ENCODE results near the gene GJD4.

GJD4 gene

DNA sequence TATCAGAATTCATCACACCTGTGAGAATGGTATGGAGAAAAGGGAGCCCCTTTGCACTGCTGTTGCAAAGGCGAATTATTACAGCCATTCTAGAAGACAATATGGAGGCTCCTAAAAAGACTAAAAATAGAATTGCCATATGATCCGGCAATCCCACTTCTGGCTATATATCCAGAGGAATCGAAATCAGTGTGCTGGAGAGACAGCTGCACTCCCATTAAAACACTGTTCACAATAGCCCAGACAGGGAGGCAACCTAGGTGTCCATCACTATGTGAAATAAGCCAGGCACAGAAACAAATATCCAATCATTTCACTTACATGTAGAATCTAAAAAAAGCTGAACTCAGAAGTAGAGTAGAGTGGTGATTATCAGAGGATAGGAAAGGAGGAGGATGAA, 26.0 kb upstream of the GJD4 start:
- DNase-seq (ENCODE audit: low read depth), result no peak

DNA sequence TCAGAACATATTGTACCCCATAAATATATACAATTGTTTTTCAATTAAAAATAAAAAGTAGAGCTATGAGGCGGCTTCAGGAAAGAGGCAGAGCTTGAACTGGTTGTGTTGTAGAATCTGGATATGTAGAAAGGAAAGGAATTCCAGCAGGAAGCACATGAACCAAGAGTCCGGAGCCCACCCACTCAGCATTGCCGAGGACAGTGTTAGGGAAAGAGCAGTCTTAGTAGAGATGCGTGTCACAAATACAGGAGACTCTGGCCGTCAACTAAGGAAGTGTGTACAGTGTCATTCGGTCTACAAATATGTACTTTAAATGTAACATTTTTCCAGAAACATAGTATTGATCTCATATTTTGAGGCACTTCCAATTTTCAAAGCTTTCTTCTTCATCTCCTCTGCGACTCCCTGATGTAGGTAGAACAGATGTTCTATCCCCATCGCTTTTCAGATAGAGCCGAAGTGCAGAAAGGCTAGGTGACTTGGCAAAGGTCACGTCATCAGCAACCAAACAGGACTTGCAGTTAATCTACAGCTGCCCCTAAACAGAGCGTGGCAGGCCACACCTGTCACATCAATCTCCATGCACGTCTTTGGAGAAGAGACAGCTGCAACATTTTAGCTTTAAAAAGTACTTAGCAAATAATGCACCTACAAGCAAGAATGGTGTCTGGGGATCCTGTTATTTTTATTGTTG, 25.3 kb upstream of the GJD4 start:
- DNase-seq (ENCODE audit: low read depth), result no peak

DNA sequence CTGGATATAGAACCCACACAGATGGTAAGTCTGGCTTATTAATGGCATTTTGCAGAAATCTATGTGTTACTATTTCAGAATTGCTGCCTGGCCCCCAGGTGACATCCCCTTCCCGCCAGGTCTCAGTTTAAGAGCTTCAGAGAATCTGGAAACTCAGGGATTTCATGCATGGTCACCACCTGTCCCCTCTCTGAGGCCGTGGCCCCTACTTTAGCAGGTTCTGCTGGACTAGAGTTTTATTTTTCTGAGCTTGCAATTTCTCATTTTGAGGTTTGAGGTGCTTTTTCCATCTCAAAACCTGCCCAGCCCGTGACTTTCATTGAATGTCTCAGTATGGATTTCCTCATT, 24.7 kb upstream of the GJD4 start:
- DNase-seq (ENCODE audit: low read depth), result no peak

DNA sequence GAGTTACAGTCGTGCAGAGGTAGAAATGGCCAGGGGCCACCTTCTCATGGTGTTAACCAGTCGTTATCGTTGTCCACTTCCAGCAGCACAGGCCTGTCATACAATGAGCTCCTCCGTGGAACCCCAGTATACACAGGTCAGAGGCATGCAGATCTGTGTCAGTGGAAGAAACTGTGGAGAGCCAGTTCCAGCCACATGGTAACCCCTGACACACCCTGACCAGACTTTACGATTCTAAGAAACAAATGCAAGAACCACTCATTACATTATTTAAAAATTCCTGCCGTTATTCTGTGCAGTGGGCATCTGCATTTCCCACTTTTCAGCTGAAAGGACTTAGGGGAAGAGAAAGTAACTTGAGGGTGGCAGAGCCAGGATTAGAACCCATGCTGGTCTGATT, 23.5 kb upstream of the GJD4 start:
- DNase-seq (ENCODE audit: low read depth), result no peak

DNA sequence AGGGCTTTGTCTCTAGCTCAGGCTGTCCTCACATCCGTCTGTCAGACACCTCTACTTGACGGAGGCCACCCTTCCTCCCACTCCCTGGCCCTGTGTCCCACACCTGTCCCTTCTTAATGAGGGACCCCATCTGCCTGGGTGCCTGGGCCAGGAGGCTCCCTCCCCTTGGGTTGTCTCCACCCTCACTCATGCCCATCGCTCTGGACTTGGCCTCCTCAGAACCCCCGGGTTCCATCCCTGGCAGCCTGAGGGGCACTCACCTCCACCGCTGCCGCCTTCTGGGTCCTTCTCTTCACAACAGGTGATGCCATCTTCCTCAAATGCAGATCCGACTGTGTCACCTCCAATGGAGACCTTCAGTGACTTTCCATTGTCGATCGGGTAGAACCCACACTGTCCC, 20.2 kb upstream of the GJD4 start:
- no peak for DNase-seq (ENCODE audit: low read depth)

DNA sequence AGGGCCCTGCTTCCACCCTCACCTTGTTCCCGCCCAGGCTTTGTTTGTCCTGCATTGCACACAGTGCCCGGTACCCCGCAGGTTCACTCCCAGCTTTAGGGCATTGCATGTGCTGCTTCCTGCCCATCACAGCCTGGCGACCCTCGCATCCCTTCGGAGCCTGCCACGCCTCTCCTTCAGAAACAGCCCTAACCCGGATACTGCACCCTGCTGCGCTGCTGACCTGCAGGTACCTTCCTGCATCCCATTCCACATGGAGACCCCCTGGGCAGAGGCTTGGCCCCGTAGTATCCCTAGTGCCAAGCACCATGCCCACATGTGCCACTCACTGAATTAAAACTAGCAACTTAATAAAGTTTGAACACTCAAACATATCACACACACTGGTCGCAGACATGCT, 19.8 kb upstream of the GJD4 start:
- DNase-seq (ENCODE audit: low read depth), result no peak

DNA sequence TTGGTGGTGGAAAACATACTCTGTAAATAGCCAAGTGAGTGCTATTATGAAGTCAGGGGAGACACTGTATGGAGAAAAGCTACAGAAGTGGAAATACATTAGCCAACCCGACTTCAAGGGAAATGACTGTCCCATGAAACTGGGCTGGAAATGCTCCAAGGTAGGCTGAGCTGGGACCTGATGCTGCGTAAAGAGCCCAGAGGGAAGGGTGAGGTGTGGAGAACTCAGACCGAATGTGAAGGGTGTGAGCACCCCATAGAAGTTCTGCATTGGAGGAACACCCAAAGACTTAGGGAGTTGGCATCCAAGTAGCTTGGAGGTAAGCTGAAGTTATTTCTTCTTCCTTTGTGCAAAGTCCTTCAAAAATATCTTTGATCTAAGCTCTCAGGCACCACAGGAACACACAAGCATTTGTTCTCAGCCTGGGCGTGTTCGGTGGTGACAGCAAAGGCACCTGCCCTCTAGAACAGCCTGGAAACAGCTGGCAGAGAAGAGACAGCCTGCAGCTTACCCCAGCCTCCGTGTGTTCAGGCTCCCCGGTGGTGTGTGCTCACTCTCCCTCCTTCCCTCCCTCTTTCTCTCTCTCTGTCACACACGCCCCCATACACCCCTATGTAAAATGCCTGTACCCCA, 19.1 kb upstream of the GJD4 start:
- no peak for DNase-seq (ENCODE audit: low read depth)

DNA sequence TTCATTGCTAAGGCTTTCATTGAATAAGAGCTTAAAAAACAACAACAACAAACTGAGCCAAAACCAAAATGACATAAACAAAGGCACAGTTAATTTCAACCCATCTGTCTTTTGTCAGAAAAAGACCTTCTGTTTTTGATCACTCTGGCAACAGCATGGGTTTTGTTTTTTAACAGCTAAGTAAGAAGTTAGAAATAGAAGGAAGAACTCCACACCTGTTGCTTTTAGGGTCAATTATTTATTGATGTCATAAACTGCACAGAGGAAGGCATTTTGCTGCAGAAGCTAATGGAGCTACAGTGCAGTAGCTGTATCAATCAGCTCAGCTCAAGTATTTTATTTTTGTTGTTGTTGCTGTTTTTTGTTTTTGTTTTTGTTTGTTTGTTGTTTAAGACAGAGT, 16.3 kb upstream of the GJD4 start:
- DNase-seq (ENCODE audit: low read depth), result no peak

DNA sequence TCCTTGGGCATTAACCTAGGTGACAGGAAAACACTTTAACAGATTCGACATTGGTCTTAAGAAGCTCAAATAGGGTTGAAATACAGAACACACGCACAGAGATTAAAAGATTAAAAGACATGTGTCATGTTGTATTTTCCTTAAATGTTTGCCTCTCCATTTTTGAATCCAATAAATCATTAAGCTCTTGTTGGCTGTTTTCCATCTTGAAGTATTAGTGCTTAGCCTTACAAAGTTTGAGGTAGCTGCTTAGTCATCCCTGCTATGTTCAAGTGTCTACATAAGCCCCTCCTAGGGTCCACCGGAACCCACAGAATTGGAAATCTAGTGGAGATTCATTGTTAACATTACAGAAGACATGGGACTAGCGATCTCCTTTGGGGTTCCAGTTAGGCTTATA, 12.7 kb upstream of the GJD4 start:
- DNase-seq (ENCODE audit: low read depth), result no peak

DNA sequence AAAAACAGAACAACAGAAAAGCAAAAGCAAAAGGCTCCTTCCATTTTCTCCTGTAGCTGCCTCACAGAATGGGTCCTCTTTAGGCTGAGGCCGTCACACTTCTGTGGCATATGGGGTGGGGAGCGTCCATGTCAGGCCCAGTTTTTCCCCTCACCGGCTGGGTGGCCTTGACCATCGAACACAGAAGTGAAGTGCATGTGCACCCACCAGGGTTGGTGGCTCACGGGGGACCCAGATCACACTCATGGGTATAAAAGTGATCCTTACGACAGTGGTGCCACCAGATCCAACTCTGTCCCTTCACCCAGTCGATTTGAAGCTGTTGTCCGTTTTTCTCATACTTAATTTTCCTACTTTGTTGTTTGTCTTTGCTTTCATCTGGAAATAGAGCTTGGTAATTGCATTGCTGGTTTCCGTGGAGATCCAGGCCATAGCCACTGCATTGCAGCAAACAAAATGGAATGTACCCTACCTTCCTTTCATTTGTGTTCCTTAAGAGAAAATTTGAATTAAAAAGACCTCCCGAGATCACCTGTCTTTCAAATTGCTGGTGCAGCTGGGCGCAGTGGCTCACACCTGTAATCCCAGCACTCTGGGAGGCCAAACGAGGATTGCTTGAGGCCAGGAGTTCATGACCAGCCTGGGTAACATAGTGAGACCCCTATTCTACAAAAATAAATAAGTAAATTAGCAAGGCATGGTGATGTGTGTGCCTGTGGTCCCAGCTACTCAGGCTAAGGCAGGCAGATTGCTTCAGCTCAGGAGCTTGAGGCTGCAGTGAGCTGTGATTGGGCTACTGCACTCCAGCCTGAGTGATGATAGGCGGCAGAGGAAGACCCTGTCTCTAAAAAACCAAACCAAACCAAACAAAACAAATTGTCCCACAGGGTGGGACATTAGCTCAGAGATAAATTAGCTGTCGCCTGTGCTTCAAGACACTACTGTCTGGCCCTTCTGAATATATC, 10.7 kb upstream of the GJD4 start:
- no peak for DNase-seq (ENCODE audit: low read depth)

DNA sequence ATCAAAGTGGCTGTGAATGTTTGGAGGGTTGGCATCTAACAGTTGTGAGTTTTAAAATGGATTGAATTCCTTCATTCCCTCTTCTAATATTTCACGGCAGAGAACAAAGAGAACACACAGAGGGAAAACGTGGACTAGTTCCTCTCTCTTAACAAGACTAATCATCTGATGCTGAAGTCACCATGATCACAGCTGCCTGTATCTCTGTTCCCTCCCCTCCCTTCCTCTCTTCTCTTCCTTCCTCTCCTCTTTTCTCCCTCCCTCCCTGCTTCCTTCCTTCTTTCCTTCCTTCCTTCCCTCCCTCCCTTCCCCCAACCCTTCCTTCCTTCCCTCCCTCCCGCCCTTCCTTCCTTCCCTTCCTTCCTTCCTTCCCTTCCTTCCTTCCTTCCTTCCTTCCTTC, 10.0 kb upstream of the GJD4 start:
- DNase-seq (ENCODE audit: low read depth), result no peak

DNA sequence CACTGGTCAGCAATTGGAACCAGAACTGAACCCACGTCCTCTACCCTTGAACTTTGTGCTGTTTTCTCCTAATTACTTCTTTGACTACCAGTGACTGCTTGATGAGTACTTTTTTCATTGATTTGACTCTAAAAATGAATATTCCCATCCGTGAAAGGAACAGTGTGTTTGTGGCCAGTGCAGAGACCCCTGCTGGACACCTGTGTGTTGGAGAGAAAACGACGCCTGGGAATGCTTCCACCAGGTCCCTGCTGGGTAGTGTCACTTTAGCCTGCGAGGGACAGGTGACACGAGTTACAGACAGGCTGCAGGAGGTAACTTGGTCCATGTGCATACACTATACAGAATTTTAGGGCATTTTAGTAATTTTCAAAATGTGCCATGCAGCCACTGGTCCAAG, 6.8 kb upstream of the GJD4 start:
- DNase-seq (ENCODE audit: low read depth), result no peak

DNA sequence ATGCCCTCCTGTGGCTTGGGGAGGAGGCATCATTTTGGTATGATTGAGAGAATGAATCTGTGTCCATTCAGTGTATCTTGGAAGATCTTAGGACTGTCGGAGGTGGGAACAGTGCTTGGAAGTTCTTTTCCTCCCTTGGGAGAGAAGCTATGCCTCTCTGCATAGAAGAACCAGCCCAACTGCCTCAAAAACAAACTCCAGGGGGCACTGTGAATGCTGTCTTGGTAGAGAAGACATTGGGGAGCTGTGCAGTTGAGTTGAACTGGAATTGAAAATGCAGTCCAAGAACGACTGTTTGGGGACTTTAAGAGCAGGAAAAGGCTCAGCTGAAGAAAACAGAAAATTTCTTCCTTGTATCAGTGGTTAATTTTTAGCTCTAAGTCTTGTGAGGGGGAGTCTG, 4.9 kb upstream of the GJD4 start:
- no peak for DNase-seq (ENCODE audit: low read depth)

DNA sequence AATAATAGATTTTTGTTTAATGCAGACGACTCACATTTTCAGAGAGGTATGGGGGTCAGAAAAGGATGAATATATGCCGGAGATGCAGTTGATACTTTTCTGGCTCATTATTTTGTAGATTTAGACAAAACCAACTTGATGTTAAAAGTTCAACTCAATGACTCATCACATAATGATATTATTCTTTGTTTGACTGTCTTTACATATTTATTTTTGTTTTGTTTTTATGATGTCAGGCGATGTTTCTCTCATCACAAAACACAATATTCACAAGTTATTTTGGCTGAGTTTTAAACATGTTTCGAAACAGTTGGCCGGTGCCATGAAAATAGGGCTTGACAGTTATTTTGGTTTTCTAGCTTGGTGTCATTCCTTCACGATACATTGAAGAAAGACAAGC, 1.3 kb downstream of the GJD4 start:
- DNase-seq (ENCODE audit: low read depth), result no peak

DNA sequence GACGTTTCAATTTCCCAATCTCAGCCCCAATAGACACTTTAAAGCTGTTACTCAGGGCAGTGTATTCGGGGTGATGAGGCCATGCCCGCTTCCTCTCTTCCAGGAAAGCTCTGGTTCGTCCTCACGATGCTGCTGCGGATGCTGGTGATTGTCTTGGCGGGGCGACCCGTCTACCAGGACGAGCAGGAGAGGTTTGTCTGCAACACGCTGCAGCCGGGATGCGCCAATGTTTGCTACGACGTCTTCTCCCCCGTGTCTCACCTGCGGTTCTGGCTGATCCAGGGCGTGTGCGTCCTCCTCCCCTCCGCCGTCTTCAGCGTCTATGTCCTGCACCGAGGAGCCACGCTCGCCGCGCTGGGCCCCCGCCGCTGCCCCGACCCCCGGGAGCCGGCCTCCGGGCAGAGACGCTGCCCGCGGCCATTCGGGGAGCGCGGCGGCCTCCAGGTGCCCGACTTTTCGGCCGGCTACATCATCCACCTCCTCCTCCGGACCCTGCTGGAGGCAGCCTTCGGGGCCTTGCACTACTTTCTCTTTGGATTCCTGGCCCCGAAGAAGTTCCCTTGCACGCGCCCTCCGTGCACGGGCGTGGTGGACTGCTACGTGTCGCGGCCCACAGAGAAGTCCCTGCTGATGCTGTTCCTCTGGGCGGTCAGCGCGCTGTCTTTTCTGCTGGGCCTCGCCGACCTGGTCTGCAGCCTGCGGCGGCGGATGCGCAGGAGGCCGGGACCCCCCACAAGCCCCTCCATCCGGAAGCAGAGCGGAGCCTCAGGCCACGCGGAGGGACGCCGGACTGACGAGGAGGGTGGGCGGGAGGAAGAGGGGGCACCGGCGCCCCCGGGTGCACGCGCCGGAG, 2.6 kb downstream of the GJD4 start:
- DNase-seq (ENCODE audit: low read depth), result no peak

DNA sequence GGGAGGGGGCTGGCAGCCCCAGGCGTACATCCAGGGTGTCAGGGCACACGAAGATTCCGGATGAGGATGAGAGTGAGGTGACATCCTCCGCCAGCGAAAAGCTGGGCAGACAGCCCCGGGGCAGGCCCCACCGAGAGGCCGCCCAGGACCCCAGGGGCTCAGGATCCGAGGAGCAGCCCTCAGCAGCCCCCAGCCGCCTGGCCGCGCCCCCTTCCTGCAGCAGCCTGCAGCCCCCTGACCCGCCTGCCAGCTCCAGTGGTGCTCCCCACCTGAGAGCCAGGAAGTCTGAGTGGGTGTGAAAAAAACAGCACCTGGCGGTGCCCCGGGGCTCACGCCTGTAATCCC, 3.2 kb downstream of the GJD4 start:
- no peak for DNase-seq (ENCODE audit: low read depth)

DNA sequence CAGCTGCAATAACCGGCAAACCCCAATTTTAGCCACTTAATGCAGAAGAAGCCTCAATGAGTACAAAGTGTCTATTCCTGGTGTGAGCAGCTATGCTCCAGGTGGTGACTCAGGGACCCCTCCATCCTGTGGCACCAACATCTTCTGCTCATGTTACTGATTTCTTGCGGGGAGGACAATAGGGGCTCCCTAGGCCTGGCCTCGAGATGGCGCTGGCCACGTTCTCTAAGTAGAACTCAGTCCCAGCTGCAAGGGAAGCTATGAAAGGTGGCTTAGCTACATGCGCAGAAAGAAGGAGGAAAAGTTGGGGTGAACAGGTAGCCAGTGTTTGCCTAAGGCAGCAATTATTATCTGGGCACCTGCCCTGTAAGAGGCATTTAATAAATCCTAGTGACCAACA, 6.6 kb downstream of the GJD4 start:
- DNase-seq (ENCODE audit: low read depth), result no peak

DNA sequence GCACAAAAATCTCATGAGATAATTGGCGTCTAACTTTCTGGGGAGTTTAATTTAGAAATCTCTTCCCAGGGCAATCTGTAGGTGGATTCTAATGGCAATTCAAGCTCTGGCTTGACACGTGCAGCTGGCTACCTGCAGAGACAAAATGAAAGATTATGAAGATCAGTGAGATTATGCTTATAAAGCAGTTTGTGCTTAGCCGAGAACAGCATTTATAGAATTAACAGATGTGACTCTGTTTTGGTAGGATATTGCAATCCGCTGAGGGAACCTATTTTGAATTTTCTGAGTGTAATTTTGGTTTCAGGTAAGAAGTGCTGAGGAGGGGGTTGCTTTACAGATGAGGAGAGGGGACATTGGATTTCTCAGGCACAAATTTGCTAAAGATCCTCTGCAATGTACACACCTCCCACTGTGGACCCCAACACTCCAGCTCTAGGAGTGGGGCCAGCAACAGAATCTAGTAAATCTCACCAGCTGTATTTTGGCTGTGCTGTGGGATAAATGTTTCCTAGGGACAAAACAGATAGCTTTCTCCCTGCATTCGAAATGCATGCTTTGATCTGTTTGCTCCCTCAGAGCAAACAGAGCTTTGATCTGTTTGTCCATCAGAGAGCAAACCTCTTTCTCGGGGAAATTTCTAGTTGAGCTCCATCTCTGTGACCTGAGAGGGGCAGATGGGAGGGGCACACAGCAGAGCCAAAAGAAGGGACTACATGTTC, 7.4 kb downstream of the GJD4 start:
- DNase-seq (ENCODE audit: low read depth), result no peak

DNA sequence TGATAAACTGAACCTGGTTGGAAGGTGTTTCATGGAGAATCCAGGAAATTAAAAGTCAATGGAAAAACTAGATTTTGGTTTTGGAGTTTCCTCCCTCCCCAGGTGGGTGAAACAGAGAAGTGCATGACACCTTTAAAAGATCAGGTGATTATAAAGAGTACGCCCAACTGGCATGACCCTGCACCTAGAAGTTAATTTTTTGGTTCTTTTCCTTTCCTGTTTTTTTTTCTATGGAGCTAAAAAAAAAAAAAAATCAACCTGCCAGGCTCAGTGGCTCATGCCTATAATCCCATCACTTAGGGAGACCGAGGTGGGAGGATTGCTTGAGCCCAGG, 7.9 kb downstream of the GJD4 start:
- DNase-seq (ENCODE audit: low read depth), result no peak

DNA sequence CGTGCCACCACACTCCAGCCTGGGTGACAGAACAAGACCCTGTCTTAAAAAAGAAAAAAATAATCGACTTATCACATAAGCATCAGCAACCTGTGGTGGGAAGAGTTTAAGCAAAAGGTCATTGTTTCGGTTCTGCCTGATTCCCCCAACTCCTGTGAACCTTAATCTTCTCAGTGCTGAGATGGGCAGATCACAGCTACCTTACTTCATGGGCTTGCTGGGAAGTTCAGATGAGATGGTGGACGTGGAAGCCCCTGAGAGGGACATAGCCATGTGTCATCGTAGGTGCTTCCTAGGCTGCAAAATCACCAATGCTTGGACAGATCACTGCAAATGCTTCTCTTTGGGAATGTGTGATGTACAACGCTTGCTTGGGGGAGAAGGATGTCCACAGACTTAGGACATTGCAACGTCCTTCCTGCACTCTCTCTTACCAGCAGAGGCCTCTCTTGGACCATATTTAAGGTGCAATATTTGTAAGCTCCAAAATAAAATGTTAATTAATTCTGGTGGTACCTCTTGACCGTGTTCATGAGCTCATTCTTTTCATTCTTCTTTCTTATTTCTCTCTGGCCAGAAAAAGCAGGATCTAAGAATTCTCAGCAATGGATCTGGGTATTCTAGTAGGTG, 8.6 kb downstream of the GJD4 start:
- no peak for DNase-seq (ENCODE audit: low read depth)

DNA sequence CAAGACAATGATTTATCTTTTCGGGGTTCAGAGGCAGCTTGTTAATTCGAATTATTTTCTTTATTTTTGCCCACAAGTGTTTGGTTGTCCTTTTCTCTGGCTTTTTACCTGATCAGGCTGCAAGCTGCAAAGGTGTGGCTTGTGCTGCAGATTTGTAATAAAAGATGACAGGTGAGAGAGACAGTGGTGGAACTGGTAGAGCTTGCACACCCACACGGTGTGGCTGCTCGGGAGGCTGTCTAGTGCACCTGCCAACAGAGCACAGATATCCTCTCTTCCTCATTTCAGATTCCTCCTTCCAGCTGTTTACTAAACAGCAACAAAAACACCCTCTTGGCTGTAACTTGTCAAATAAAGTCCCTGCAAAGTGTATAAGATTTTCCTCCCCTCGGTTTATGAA, 9.2 kb downstream of the GJD4 start:
- DNase-seq (ENCODE audit: low read depth), result no peak

Data from activated T-helper 1 cell treated with Interleukin-2 at 50 U/mL for 16 hours (primary cell).